Left colon (tissue), 2 donors: ENCODE results near the gene PPP6R3. TPM values are rescaled to one million over a fixed set of nuclear protein-coding genes. Genes with fewer than 3 reads are reported as not detected.
"Not testable (repeated sequence)": the region's sequence is repeated elsewhere in the genome, so short reads cannot be mapped to it uniquely, and the experiment has no call there.

ENCODE experiments used
- ATAC-seq: fragments of 200-7000 bp; cut with Tn5 transposase; one replicate; pipeline ENCODE4 v1.9.1; 2020; ENCODE audit warnings: mild to moderate bottlenecking, moderate library complexity
- DNase-seq, 2 donors: peaks; one replicate each; pipeline ENCODE4 v3.0.0-alpha.2; 2020
- intact Hi-C, 2 donors: fragments of 100-400 bp; cut with DNase I in 1 of 2; cut with micrococcal nuclease in 1 of 2; formaldehyde crosslinking; loops; one replicate each; pipeline versions ENCODE4 v1.11.2 to v1.14.0; 2022; cut with DNase I, micrococcal nuclease
- total RNA-seq, 2 donors: library from RNA; stranded (reverse); fragmentation: NEBNext Ultra II Directional; extraction: Animal tissue kit (Norgen Biotek cat#: 25700); gene quantifications; one replicate each; pipeline ENCODE4 v1.2.1, GENCODE V29; 2021
- donor health status: DM: no; HTN: no; CAD: no.
- donor health status: DM: yes; HTN: yes; CAD: no.

PPP6R3 gene
- total RNA-seq, 2 donors from 2014 or later, result 102 to 112 TPM

DNA sequence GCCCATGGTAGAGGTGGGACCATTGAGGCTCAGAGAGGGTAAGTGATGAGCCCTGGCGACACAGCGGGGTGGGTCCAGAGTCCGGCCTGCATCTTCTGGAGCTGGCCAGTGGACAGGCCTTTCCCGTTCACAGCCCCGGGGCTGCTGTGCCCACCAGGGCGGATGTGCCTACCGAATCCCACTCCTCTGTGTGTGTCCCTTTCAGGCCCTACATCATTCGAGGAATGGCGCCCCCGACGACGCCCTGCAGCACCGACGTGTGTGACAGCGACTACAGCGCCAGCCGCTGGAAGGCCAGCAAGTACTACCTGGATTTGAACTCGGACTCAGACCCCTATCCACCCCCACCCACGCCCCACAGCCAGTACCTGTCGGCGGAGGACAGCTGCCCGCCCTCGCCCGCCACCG, 11.9 kb upstream of the PPP6R3 start:
- ATAC-seq (no peak), DNase-seq (no peak)
- intact Hi-C loops, result loop anchor here (5.0 to 10.0 kb wide), 2 partner anchors 194 to 196 kb away; no protein-coding TSS in a partner anchor

GRCh38 chr11:68449951-68450350, 10.6 kb upstream of the PPP6R3 start:
- DNase-seq (no peak), ATAC-seq (no peak)
- intact Hi-C loops, result loop anchor here (5.0 to 10.0 kb wide), 2 partner anchors 195 to 198 kb away; no protein-coding TSS in a partner anchor

- intact Hi-C loops, result no loop called here
- no peak for DNase-seq
- no peak for ATAC-seq
Observed at GRCh38 chr11:68450711-68451110, 9.8 kb upstream of the PPP6R3 start.

GRCh38 chr11:68454767-68455166, 5.8 kb upstream of the PPP6R3 start:
- ATAC-seq (peak; percentile 26), DNase-seq (no peak)
- intact Hi-C loops, result no loop called here

- DNase-seq, result no peak
- intact Hi-C loops, result no loop called here
- no peak for ATAC-seq
Observed at GRCh38 chr11:68455485-68455884, 5.1 kb upstream of the PPP6R3 start.

DNA sequence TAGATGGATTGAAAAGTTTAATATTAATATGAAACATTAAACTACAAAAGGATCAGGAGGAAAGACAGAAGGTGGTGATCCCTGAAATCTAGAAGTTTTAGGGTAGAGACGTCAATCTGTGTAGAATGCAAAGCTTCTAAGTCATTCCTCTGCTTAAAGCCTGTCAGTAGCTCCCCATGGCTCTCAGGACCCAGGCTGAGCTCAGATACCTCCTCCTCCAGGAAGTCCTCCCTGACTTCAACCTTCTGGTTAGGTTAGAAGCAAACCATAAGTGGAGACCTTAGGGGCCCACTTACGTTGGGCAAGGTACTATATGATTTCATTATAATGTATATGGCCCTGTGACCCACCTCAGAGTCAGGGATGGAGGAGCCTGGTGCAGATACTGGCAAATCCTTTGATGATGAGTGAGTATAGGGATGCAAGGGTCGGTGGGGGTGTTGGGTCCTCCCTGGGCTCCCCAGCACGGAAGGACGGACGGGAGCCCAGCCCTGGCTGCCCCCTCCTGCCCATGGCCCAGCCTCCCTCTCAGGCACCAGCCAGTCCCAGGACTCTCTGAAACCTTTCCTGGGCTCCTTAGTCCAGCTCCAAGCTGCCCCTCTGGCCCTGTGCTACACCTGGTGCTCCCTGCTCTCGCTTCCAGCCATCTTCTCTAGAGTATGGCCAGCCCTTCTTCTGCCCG, 3.2 kb upstream of the PPP6R3 start:
- DNase-seq (no peak), ATAC-seq (no peak)
- intact Hi-C loops, result no loop called here

DNA sequence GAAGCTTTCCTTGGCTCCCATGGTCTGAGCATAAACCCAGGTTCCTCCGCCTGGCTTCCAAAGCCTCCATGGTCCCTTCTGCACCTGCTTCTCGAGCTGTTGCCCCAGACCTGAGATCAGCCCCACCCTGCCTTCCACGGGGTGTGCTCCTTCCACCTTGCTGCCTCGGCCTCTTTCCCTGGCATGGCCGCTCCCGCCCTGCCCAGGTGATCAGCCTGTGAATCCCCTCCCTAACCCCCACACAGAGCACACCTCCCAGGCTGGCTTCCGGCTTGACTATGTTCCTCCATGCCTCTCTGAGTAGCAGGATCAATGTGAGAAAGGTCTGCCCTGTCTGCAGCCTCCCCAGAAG, 2.7 kb upstream of the PPP6R3 start:
- ATAC-seq (peak; percentile 27), DNase-seq (peak; percentile 63 to 66)
- intact Hi-C loops, result no loop called here

GRCh38 chr11:68458340-68458739, 2.2 kb upstream of the PPP6R3 start:
- intact Hi-C loops, ATAC-seq, DNase-seq: not testable (repeated sequence)

- DNase-seq (peak; percentile 96 to 98), ATAC-seq (peak; percentile 80)
- intact Hi-C loops, result no loop called here
Observed at GRCh38 chr11:68459886-68460740, 439 bp upstream of the PPP6R3 start.

- ATAC-seq (no peak), DNase-seq (no peak)
- intact Hi-C loops, result no loop called here
Observed at GRCh38 chr11:68461575-68461917, 994 bp downstream of the PPP6R3 start.

DNA sequence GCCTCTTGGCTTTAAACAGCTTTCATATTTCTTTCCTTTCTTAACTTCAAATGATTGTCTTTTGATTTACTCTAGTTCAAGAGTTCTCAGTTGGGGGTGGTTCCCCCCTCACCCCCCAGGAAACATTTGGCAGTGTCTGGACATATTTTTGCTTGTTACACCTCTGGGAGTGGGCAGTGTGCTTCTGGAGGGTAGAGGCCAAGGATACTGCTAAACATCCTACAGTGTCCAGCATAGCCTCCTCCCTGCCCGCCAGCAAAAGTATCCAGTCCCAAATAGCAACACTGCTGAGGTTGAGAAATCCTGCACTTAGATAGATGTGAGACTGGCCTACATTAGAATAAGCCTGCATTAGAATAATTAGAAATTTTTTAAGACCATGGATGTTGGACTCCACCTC, 3.2 kb downstream of the PPP6R3 start:
- DNase-seq (no peak), ATAC-seq (no peak)
- intact Hi-C loops, result no loop called here

GRCh38 chr11:68467201-68467834, 6.8 kb downstream of the PPP6R3 start:
- ATAC-seq (no peak), DNase-seq (no peak)
- intact Hi-C loops, result no loop called here

GRCh38 chr11:68468217-68468828, 7.8 kb downstream of the PPP6R3 start:
- intact Hi-C loops, result no loop called here
- ATAC-seq (peak; percentile 30), DNase-seq (no peak)

- intact Hi-C loops, result no loop called here
- ATAC-seq, result peak; percentile 48
- no peak for DNase-seq
Observed at GRCh38 chr11:68469122-68469521, 8.6 kb downstream of the PPP6R3 start.

DNA sequence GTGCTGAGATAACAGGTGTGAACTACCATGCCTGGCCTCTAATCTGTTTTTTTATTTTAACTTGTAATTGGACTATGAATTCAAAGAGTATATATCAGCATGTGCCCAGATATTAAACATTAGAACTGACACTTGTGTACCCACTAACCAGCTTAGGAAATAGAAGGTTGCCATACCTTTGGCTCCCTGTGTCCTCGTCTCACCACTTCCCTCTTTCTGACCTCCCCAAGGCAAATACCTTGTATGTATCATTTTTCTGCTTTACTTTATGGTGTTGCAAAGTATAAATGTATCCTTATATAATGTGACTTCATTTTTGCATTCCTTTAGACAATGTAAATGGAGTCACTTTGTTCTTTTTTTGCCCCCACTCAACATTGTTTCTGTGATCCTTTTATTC, 9.1 kb downstream of the PPP6R3 start:
- no peak for ATAC-seq
- intact Hi-C loops, result no loop called here
- no peak for DNase-seq

DNA sequence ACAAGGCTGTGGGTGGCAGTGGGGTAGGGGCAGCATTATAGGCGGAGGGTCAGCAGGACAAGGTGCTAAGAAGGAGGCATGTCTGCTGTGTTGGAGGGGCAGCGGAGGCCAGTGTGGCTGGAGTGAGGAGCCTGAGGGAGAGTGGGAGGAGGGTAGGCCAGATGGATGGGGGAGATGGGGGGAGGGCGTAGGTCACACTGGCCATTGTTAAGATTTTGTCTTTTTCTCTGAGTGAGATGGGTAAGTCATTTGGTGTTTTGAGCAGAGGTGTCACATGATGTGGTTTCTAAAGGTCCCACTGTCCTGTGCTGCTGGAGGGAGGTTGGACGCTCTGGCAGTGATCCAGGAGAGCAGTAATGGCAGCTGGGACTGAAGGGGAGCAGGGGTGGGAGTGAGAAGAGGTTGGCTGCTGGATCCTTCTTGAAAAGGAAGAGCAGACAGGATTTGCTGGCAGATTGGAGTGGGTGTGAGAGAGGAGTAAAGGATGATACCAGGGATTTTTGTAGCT, 9.8 kb downstream of the PPP6R3 start:
- intact Hi-C loops, result no loop called here
- ATAC-seq, result no peak

GRCh38 chr11:68471360-68472340, 11.1 kb downstream of the PPP6R3 start:
- intact Hi-C loops, result no loop called here
- ATAC-seq, result no peak
- DNase-seq, result no peak

More for the DNA sequence above, 9.8 kb downstream of the PPP6R3 start:
- DNase-seq, result no peak

- no peak for DNase-seq
- intact Hi-C loops, result no loop called here
- no peak for ATAC-seq
Observed at GRCh38 chr11:68472778-68473177, 12.2 kb downstream of the PPP6R3 start.
